PC-9 (cell line): ENCODE results near the gene RPL26. TPM values are rescaled to one million over a fixed set of nuclear protein-coding genes. Genes with fewer than 3 reads are reported as not detected.

Experiments
- BruUV-seq: library from RNA; stranded (reverse); fragments of 400-500 nt; replicated peaks from 2 replicates; lab custom pipeline; 2021; lab: Mats Ljungman, UMichigan
- CTCF ChIA-PET: fragments of 300-600 bp; sonication (Branson Sonifier 250); formaldehyde crosslinking; loops from one replicate; lab custom pipeline; 2022; ENCODE audit warnings: antibody characterized with exemption; lab: Charles Lee
- POLR2A ChIA-PET: fragments of 300-600 bp; sonication (Branson Sonifier 250); formaldehyde crosslinking; loops from one replicate; lab custom pipeline; 2022; ENCODE audit warnings: antibody characterized with exemption; ENCODE audit not compliant: unreplicated experiment; lab: Charles Lee
- DNase-seq, 2 experiments: peaks; one replicate each; pipeline versions ENCODE4 v3.0.0 to v3.0.0-alpha.2; 2015 to 2022; ENCODE audit warnings: mixed read lengths in 1 of 2
- H2AFZ ChIP-seq: fragments of 200-600 bp; sonication (generic); 2 replicates; pipeline ENCODE4 v1.8.1; 2017; ENCODE audit warnings: antibody characterized with exemption
- H3F3A ChIP-seq: fragments of 200-600 bp; sonication (generic); 2 replicates; pipeline ENCODE4 v1.8.1; 2017; ENCODE audit warnings: antibody characterized with exemption, mild to moderate bottlenecking, low read depth; ENCODE audit not compliant: insufficient read depth
- H3K27ac ChIP-seq: fragments of 200-600 bp; sonication (generic); 2 replicates; pipeline ENCODE4 v1.6.1; 2016; ENCODE audit warnings: mixed run types
- H3K27me3 ChIP-seq: fragments of 200-600 bp; sonication (generic); 2 replicates; pipeline ENCODE4 v1.6.1; 2016; ENCODE audit warnings: low read depth, mixed run types; ENCODE audit not compliant: insufficient read depth
- H3K36me3 ChIP-seq: fragments of 200-600 bp; sonication (generic); 2 replicates; pipeline ENCODE4 v1.6.1; 2016; ENCODE audit warnings: low read depth, mixed run types
- H3K4me1 ChIP-seq: fragments of 200-600 bp; sonication (generic); replicated peaks from 2 replicates; pipeline ENCODE4 v1.6.1; 2016; ENCODE audit warnings: mixed run types; ENCODE audit not compliant: insufficient read depth
- H3K4me2 ChIP-seq: fragments of 200-600 bp; sonication (generic); 2 replicates; pipeline ENCODE4 v1.6.1; 2017; ENCODE audit warnings: mixed run types
- H3K4me3 ChIP-seq: fragments of 200-600 bp; sonication (generic); 2 replicates; pipeline ENCODE4 v1.6.1; 2016; ENCODE audit warnings: mixed run types
- H3K79me2 ChIP-seq: fragments of 200-600 bp; sonication (generic); 2 replicates; pipeline ENCODE4 v1.6.1; 2017; ENCODE audit warnings: low read depth, mixed run types
- H3K9me2 ChIP-seq: fragments of 200-600 bp; sonication (generic); 2 replicates; pipeline ENCODE4 v1.8.1; 2017; ENCODE audit warnings: mild to moderate bottlenecking; ENCODE audit not compliant: insufficient read depth
- H3K9me3 ChIP-seq: fragments of 200-600 bp; sonication (generic); 2 replicates; pipeline ENCODE4 v1.8.1; 2016; ENCODE audit warnings: low read depth; ENCODE audit not compliant: insufficient read depth
- H4K20me1 ChIP-seq: fragments of 200-600 bp; sonication (generic); 2 replicates; pipeline ENCODE4 v1.8.1; 2017; ENCODE audit not compliant: insufficient read depth
- EZH2 ChIP-seq: fragments of 200-600 bp; sonication (generic); IDR thresholded peaks from 2 replicates; pipeline ENCODE4 v1.8.0; 2017; ENCODE audit warnings: antibody characterized with exemption, low read depth
- intact Hi-C: fragments of 100-400 bp; cut with micrococcal nuclease; formaldehyde crosslinking; loops from one replicate; pipeline ENCODE4 v1.10.0; 2022; ENCODE audit not compliant: unreplicated experiment
- total RNA-seq: library from RNA; stranded (reverse); gene quantifications from 2 replicates; pipeline ENCODE4 v1.2.3, GENCODE V29; 2021
- TF ChIP-seq, protein P1 (sequence below): fragments of 200-600 bp; sonication (generic); conservative IDR thresholded peaks from 2 replicates; pipeline ENCODE4 v1.6.1; 2017; ENCODE audit warnings: mixed run types, antibody characterized with exemption, mild to moderate bottlenecking, moderate library complexity

Gene RPL26
- total RNA-seq, 1 experiment from 2014 or later: 2,519 TPM

DNA sequence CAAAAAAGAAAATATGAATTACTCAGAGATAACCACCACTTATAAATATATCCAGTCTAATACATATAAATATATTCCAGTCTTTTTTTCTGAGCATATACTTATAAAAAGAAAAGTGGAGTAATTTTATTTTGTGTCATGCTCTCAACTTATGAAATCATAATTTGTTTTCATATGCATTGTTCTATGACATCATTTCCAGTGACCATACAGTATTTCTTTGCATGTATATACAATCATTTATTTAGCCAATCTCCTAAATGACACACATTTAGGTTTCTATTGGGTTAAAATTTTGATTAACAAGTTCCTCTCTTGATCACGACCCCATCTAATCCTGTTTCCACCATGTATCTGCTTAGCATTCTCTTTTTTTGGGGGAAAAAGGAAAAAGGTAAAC is 36.3 kb upstream of the RPL26 start:
- intact Hi-C loops: loop anchor here (10.0 kb wide), 1 partner anchor 325 kb away; the partner anchor contains the start of gene CCDC42
- CTCF ChIA-PET: no interaction called here

DNA sequence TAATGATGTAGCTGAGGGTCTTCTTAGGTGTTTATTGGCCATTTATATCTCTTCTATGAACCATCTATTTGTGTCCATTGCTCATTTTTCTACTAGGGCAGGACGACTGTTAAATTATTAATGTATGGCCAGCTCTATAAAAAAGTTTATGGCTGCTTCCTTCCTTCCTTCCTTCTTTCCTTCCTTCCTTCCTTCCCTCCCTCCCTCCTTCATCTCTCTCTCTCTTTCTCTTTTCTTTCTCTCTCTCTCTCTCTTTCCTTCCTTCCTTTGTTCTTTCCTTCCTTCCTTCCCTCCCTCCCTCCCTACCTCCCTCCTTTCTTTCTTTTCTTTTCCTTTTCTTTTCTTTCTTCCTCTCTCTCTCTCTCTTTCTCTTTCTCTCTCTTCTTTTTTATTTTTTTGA is 35.5 kb upstream of the RPL26 start:
- no peaks in the 10 kb centered on the region for H4K20me1 ChIP-seq
- BruUV-seq: no TSS peak
- no peak overlapping the region for H2AFZ ChIP-seq
- H3K36me3 ChIP-seq: no peaks in the 10 kb centered on the region
- no peak overlapping the region for H3K4me3 ChIP-seq
- DNase-seq: no peak
- H3K27me3 ChIP-seq: no peaks in the 10 kb centered on the region
- no peak overlapping the region for H3K4me2 ChIP-seq
- TF ChIP-seq, protein P1, sequence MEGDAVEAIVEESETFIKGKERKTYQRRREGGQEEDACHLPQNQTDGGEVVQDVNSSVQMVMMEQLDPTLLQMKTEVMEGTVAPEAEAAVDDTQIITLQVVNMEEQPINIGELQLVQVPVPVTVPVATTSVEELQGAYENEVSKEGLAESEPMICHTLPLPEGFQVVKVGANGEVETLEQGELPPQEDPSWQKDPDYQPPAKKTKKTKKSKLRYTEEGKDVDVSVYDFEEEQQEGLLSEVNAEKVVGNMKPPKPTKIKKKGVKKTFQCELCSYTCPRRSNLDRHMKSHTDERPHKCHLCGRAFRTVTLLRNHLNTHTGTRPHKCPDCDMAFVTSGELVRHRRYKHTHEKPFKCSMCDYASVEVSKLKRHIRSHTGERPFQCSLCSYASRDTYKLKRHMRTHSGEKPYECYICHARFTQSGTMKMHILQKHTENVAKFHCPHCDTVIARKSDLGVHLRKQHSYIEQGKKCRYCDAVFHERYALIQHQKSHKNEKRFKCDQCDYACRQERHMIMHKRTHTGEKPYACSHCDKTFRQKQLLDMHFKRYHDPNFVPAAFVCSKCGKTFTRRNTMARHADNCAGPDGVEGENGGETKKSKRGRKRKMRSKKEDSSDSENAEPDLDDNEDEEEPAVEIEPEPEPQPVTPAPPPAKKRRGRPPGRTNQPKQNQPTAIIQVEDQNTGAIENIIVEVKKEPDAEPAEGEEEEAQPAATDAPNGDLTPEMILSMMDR: no peak
- TF ChIP-seq EZH2: no peak
- H3K79me2 ChIP-seq: no peaks in the 10 kb centered on the region
- intact Hi-C loops: loop anchor here (10.0 kb wide), 1 partner anchor 326 kb away; the partner anchor contains the start of gene CCDC42
- POLR2A ChIA-PET: no interaction called here
- H3K9me2 ChIP-seq: no peaks in the 10 kb centered on the region
- CTCF ChIA-PET: no interaction called here
- H3F3A ChIP-seq: no peaks in the 10 kb centered on the region
- no peaks in the 10 kb centered on the region for H3K9me3 ChIP-seq
- H3K4me1 ChIP-seq: peaks cover 14% of the 10 kb centered on the region
- no peak overlapping the region for H3K27ac ChIP-seq

More for the DNA sequence above, 36.3 kb upstream of the RPL26 start:
- BruUV-seq: no TSS peak
- no peaks in the 10 kb centered on the region for H3K36me3 ChIP-seq
- H3F3A ChIP-seq: no peaks in the 10 kb centered on the region
- TF ChIP-seq EZH2: no peak
- TF ChIP-seq, protein P1: no peak
- peaks cover 14% of the 10 kb centered on the region for H3K4me1 ChIP-seq
- no peak for DNase-seq
- no peak overlapping the region for H3K4me3 ChIP-seq
- no peak overlapping the region for H2AFZ ChIP-seq
- no peaks in the 10 kb centered on the region for H3K9me2 ChIP-seq
- H4K20me1 ChIP-seq: no peaks in the 10 kb centered on the region
- POLR2A ChIA-PET: no interaction called here
- H3K27ac ChIP-seq: no peak overlapping the region
- H3K27me3 ChIP-seq: no peaks in the 10 kb centered on the region
- H3K9me3 ChIP-seq: no peaks in the 10 kb centered on the region
- H3K4me2 ChIP-seq: no peak overlapping the region
- H3K79me2 ChIP-seq: no peaks in the 10 kb centered on the region

DNA sequence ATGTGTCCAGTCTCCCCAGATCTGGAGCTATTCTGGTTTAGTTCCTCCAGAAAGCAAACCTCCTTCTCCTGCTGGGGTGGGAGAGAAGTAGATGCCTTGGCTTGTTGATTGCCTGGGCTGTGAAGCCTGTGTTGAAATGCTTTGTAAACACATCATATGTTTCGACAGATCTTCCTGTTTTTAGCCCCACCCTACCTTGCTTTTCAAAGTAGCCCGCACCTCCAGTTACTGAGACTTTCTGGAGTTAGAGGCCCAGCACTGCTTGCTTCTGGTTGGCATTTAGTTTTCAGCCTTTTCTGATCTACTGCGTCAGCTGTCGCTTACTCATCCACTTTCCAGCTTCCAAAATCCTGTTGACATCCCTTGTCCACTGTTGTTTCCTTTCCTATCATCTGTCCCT is 34.8 kb upstream of the RPL26 start:
- no peaks in the 10 kb centered on the region for H4K20me1 ChIP-seq
- H3K4me1 ChIP-seq: peaks cover 14% of the 10 kb centered on the region
- ChIA-PET POLR2A (interaction anchor here (0.7 kb wide), 1 partner anchor 15 kb away, joined by 4 read pairs; no protein-coding TSS in a partner anchor), CTCF (no interaction called here)
- no peaks in the 10 kb centered on the region for H3K79me2 ChIP-seq
- H3K27ac ChIP-seq: no peak overlapping the region
- no peaks in the 10 kb centered on the region for H3F3A ChIP-seq
- no peaks in the 10 kb centered on the region for H3K27me3 ChIP-seq
- intact Hi-C loops: loop anchor here (10.0 kb wide), 1 partner anchor 327 kb away; the partner anchor contains the start of gene CCDC42
- no peak overlapping the region for H3K4me2 ChIP-seq
- no peaks in the 10 kb centered on the region for H3K9me2 ChIP-seq
- BruUV-seq: no TSS peak
- DNase-seq: no peak
- no peak overlapping the region for H2AFZ ChIP-seq
- TF ChIP-seq EZH2: no peak
- TF ChIP-seq, protein P1: no peak
- no peak overlapping the region for H3K4me3 ChIP-seq
- no peaks in the 10 kb centered on the region for H3K36me3 ChIP-seq
- H3K9me3 ChIP-seq: no peaks in the 10 kb centered on the region
